ENCODE data around the gene FAM161A.

The FAM161A gene

DNA sequence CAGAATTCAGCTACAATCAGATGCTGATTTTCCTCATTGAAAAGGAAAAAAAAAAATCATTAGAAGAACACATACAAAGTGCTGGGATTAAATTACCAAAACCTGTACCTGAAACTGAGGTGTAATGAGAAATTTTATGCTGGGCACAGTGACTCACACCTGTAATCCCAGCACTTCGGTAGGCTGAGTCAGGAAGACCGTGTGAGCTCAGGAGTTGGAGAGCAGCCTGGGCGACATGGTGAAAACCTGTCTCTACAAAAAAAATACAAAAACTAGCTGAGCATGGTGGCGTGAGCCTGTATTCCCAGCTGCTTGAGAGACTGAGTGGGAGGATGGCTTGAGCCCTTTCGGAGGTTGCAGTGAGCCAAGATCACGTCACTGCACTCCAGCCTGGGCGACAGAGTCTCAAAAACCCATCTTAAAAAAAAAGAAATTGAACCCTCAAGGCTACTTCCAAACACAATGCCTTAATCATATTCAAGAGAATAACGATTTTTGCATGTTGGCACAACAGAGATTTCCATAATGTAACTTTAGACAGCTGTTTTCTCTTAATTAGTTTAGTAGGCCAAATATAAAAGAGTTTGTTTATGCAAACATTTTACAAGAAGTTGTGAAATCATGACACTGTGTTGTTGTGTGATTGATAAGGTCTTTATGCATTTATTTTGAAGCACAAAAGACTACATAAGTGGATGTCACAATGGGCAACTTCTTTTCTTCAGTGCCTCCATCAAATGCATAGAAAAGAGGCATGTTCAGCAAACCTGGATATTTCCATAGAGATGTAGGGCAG, 63.9 kb downstream of the FAM161A start:
- no peak overlapping the region for H3K27ac ChIP-seq
- TF ChIP-seq, protein P1, sequence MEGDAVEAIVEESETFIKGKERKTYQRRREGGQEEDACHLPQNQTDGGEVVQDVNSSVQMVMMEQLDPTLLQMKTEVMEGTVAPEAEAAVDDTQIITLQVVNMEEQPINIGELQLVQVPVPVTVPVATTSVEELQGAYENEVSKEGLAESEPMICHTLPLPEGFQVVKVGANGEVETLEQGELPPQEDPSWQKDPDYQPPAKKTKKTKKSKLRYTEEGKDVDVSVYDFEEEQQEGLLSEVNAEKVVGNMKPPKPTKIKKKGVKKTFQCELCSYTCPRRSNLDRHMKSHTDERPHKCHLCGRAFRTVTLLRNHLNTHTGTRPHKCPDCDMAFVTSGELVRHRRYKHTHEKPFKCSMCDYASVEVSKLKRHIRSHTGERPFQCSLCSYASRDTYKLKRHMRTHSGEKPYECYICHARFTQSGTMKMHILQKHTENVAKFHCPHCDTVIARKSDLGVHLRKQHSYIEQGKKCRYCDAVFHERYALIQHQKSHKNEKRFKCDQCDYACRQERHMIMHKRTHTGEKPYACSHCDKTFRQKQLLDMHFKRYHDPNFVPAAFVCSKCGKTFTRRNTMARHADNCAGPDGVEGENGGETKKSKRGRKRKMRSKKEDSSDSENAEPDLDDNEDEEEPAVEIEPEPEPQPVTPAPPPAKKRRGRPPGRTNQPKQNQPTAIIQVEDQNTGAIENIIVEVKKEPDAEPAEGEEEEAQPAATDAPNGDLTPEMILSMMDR (conservative IDR thresholded peaks at IDR 0.05), result no peak
- no peak for TF ChIP-seq ZFX (IDR thresholded peaks at IDR 0.05)

DNA sequence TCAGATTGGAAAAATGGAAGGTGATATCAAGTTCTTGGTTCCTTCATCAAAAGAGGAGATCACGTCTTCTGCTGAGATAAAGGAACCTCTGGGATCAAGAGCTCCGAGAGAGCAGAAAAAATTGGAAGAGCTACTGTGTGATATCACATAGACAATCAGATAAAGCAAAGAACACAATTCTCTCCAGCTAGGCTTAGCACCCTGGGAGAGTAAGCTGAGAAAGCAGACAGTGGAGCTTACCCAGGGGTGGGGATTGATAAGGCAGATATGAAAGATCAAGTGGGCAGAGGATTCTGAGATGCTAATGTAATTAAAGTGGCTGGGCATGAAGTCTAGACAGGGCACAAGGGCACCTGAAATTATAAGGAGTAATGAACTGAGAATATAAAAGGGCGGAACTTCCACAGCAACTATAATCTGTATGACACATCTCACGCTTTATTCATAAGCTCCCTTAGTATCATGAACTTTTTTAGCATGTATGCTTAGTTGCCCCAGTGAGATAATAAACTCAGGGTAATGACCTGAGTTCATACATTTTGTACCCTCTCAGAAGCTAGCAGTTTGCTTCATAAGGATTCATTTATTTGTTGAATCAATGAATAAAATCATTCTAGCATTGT, 65.8 kb downstream of the FAM161A start:
- TF ChIP-seq, protein P1 (conservative IDR thresholded peaks at IDR 0.05), result no peak
- no peak for TF ChIP-seq ZFX (IDR thresholded peaks at IDR 0.05)

DNA sequence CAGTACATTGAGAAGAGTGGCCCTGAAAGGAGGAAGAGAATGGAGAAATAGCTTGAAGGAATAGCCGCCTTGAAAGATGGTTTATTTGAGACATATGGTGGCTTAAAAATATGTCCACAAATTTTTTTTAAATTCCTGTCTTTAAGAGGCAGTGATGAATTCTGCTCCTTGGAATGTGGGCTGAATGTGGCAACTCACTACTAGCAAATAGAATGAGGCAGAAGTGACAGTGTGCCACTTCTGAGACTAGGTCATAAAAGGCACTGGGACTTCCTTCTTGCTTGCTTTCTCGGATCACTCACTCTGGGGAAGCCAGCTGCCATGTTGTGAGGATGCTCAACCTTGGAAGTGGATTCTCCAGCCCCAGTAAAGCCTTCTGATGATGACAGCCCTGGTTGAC, 67.0 kb downstream of the FAM161A start:
- TF ChIP-seq ZFX (IDR thresholded peaks at IDR 0.05), result no peak
- TF ChIP-seq, protein P1 (conservative IDR thresholded peaks at IDR 0.05), result no peak
- H3K27ac ChIP-seq, result no peak overlapping the region

More for the DNA sequence above, 65.8 kb downstream of the FAM161A start:
- no peak overlapping the region for H3K27ac ChIP-seq

DNA sequence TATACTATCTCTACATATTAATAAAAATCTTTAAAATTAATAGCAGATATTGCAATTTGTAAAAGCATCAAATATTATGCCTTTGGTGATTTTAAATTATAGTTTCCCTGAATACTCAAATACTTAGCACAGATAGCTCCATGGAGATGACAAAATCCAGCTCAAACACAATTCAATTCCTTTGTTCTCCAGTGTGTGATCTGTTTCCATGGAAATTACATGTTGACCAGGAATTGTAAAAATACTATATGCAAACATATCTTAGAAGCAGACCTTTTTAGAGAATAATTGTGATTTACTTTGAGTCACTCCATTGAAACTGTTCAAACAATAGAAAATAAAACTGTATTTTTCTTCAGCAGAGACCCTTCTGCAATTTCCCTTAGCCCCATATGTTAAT, 68.3 kb downstream of the FAM161A start:
- no peak overlapping the region for H3K27ac ChIP-seq
- TF ChIP-seq ZFX (IDR thresholded peaks at IDR 0.05), result no peak
- TF ChIP-seq, protein P1 (conservative IDR thresholded peaks at IDR 0.05), result no peak

DNA sequence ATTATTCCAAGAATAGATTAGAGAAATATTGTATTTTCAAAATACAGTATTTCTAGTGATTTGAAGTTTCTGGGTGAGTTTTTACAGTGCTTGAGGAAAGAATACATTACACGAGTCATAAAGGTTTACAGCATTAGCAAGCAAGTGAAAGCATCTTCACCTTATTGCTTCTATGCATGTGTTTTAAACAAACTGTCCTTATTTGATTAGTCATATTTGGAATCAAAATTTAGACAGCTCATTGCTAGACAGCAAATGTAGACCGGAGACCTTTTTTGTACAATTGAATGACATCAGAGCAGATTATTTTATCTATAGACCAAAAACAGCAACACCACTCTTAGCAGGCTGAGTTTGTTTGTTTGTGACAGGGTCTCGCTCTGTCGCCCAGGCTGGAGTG, 69.2 kb downstream of the FAM161A start:
- no peak overlapping the region for H3K27ac ChIP-seq
- TF ChIP-seq, protein P1 (conservative IDR thresholded peaks at IDR 0.05), result no peak
- no peak for TF ChIP-seq ZFX (IDR thresholded peaks at IDR 0.05)

DNA sequence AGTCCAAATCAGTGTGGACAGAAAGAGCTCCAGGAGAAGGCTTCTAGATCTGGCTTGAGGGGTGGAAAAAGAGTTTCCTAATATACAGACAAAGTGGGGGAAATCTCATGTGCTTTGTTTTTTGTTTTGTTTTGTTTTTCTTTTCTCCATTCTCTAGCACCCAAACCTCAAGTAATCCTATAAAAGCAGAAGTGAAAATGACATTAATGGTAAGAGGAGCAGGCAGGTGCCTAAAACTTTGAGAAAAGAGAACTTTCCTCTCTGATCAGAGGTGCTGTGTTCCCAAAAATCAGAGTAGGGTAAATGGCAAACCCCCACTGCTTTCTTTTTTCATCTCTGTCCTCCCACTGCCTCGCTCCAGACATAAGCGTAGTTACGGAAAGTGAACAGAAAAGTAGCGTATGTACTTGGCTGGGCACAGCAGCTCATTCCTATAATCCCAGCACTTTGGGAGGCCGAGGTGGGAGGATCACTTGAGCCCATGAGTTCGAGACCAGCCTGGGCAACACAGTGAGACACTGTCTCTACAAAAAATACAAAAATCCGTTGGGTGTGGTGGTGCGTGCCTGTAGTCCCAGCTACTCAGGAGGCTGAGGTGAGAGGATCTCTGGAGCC, 77.8 kb downstream of the FAM161A start:
- TF ChIP-seq, protein P1 (conservative IDR thresholded peaks at IDR 0.05), result no peak
- no peak for TF ChIP-seq ZFX (IDR thresholded peaks at IDR 0.05)
- H3K27ac ChIP-seq, result no peak overlapping the region

All from C4-2B (cell line).